Subcutaneous adipose tissue (tissue), 4 donors: ENCODE data around the gene DSCAML1. TPM values are rescaled to one million over a fixed set of nuclear protein-coding genes. Genes with fewer than 3 reads are reported as not detected.

Source experiments
- total RNA-seq, 4 donors: library from RNA; depleted of rRNA; stranded (reverse); fragments of >200 nt; gene quantifications; one replicate each; pipeline ENCODE4 v1.1.0, GENCODE V29; 2016
- TF ChIP-seq, protein P1 (sequence below): fragments of 450-650 bp; IDR thresholded peaks from one replicate; pipeline ENCODE4 v1.5.1; 2016; ENCODE audit warnings: low read depth, mild to moderate bottlenecking, control low read depth, antibody characterized with exemption, moderate library complexity

Gene DSCAML1
- total RNA-seq, 4 donors from 2014 or later: 0.22 to 0.82 (median 0.75) TPM; not detected in 1

GRCh38 chr11:117488996-117489952 lies 307.7 kb downstream of the DSCAML1 start:
- TF ChIP-seq, protein P1, sequence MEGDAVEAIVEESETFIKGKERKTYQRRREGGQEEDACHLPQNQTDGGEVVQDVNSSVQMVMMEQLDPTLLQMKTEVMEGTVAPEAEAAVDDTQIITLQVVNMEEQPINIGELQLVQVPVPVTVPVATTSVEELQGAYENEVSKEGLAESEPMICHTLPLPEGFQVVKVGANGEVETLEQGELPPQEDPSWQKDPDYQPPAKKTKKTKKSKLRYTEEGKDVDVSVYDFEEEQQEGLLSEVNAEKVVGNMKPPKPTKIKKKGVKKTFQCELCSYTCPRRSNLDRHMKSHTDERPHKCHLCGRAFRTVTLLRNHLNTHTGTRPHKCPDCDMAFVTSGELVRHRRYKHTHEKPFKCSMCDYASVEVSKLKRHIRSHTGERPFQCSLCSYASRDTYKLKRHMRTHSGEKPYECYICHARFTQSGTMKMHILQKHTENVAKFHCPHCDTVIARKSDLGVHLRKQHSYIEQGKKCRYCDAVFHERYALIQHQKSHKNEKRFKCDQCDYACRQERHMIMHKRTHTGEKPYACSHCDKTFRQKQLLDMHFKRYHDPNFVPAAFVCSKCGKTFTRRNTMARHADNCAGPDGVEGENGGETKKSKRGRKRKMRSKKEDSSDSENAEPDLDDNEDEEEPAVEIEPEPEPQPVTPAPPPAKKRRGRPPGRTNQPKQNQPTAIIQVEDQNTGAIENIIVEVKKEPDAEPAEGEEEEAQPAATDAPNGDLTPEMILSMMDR: no peak

GRCh38 chr11:117486059-117486458 lies 311.0 kb downstream of the DSCAML1 start:
- TF ChIP-seq, protein P1: no peak

- TF ChIP-seq, protein P1: no peak
Observed at GRCh38 chr11:117484156-117484555, 312.9 kb downstream of the DSCAML1 start.

GRCh38 chr11:117483372-117483771 lies 313.6 kb downstream of the DSCAML1 start:
- TF ChIP-seq, protein P1: no peak

DNA sequence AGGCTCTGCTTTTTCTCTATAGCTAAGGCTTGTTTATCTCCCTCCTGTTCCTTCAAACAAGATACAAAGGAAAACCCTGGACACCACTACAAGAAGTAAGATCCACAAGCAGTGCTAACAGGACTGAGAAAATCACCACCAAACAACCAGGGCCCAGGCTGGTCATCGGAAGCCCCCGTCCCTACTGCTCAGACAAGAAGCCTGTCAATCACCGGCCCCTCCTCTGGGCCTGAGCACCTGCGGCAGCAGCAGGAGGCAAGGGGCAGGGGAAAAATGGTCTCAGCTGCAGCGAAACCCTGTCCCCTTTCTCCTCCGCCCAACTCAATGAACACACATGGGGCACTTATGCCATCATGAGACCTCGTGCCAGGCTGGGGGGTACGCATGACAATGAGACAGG lies 314.1 kb downstream of the DSCAML1 start:
- TF ChIP-seq, protein P1: no peak

DNA sequence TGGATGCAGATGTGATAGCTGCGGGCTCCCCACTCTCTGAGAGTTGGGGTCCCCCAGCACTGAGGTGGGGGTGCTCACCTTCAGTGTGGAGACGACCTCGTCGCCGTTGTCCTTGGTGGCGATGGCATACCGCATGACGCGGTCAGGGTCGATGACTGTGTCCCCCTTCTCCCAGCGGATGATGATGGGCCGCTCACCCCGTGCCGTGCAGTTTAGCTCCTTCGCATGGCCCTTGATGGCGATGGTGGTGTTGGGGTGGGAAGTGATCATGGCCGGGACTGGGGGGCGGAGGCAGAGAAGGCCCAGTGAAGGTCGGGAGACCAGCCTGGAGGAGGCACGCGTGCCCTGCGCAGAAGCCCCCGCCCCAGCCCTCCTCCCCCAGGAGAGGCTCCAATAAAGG lies 315.1 kb downstream of the DSCAML1 start:
- TF ChIP-seq, protein P1: no peak

GRCh38 chr11:117481036-117481435 lies 316.0 kb downstream of the DSCAML1 start:
- TF ChIP-seq, protein P1: no peak
